ENCODE data around the gene BRCA2. TPM values are rescaled to one million over a fixed set of nuclear protein-coding genes. Genes with fewer than 3 reads are reported as not detected.

The BRCA2 gene
- total and polyA plus RNA-seq, 2 experiments from 2014 or later, result 3.3 to 5.2 TPM

- Histone ChIP-seq H3K27me3 (no peaks in the 10 kb centered on the region), H3K27ac (no peak overlapping the region), H3K4me1 (ENCODE audit: low read depth) (no peaks in the 10 kb centered on the region), H3K36me3 (no peaks in the 10 kb centered on the region), H3K9me3 (ENCODE audit: low read depth) (no peaks in the 10 kb centered on the region), H3K4me3 (no peak overlapping the region)
- no peak for TF ChIP-seq CTCF (IDR thresholded peaks at IDR 0.05; ENCODE audit: low read depth, low read length)
- DNase-seq (ENCODE audit: low read depth in 1 of 2, low spot score in 1 of 2), result no peak
Observed at GRCh38 chr13:32385410-32385809, 70.1 kb downstream of the BRCA2 start.

- no peak for DNase-seq (ENCODE audit: low read depth in 1 of 2, low spot score in 1 of 2)
Observed at GRCh38 chr13:32390048-32390447, 74.7 kb downstream of the BRCA2 start.

GRCh38 chr13:32390484-32390883 lies 75.2 kb downstream of the BRCA2 start:
- Histone ChIP-seq H3K4me3 (no peak overlapping the region), H3K27me3 (no peaks in the 10 kb centered on the region), H3K27ac (no peak overlapping the region), H3K36me3 (no peaks in the 10 kb centered on the region), H3K9me3 (ENCODE audit: low read depth) (no peaks in the 10 kb centered on the region), H3K4me1 (ENCODE audit: low read depth) (no peaks in the 10 kb centered on the region)
- TF ChIP-seq CTCF (IDR thresholded peaks at IDR 0.05; ENCODE audit: low read depth, low read length), result no peak
- DNase-seq (ENCODE audit: low read depth in 1 of 2, low spot score in 1 of 2), result no peak

More at GRCh38 chr13:32390048-32390447, 74.7 kb downstream of the BRCA2 start:
- Histone ChIP-seq H3K4me1 (ENCODE audit: low read depth) (no peaks in the 10 kb centered on the region), H3K9me3 (ENCODE audit: low read depth) (no peaks in the 10 kb centered on the region), H3K36me3 (no peaks in the 10 kb centered on the region), H3K27ac (no peak overlapping the region), H3K4me3 (no peak overlapping the region), H3K27me3 (no peaks in the 10 kb centered on the region)
- TF ChIP-seq CTCF (IDR thresholded peaks at IDR 0.05; ENCODE audit: low read depth, low read length), result no peak

GRCh38 chr13:32391101-32391619 lies 75.9 kb downstream of the BRCA2 start:
- no peaks in the 10 kb centered on the region for H3K4me1 ChIP-seq (ENCODE audit: low read depth)
- no peak for DNase-seq (ENCODE audit: low read depth in 1 of 2, low spot score in 1 of 2)
- H3K36me3 ChIP-seq, result no peaks in the 10 kb centered on the region
- no peak overlapping the region for H3K4me3 ChIP-seq
- no peaks in the 10 kb centered on the region for H3K27me3 ChIP-seq
- TF ChIP-seq CTCF (IDR thresholded peaks at IDR 0.05; ENCODE audit: low read depth, low read length), result no peak
- H3K9me3 ChIP-seq (ENCODE audit: low read depth), result no peaks in the 10 kb centered on the region
- H3K27ac ChIP-seq, result no peak overlapping the region

- Histone ChIP-seq H3K4me1 (ENCODE audit: low read depth) (no peaks in the 10 kb centered on the region), H3K36me3 (no peaks in the 10 kb centered on the region), H3K9me3 (ENCODE audit: low read depth) (no peaks in the 10 kb centered on the region), H3K27ac (no peak overlapping the region), H3K27me3 (no peaks in the 10 kb centered on the region), H3K4me3 (no peak overlapping the region)
- no peak for TF ChIP-seq CTCF (IDR thresholded peaks at IDR 0.05; ENCODE audit: low read depth, low read length)
- no peak for DNase-seq (ENCODE audit: low read depth in 1 of 2, low spot score in 1 of 2)
Observed at GRCh38 chr13:32403108-32403507, 87.8 kb downstream of the BRCA2 start.

- Histone ChIP-seq H3K9me3 (ENCODE audit: low read depth) (no peaks in the 10 kb centered on the region), H3K36me3 (no peaks in the 10 kb centered on the region)
- TF ChIP-seq CTCF (IDR thresholded peaks at IDR 0.05; ENCODE audit: low read depth, low read length), result no peak
Observed at GRCh38 chr13:32407854-32408253, 92.5 kb downstream of the BRCA2 start.

More at GRCh38 chr13:32407854-32408253, 92.5 kb downstream of the BRCA2 start:
- Histone ChIP-seq H3K27me3 (peaks cover 8% of the 10 kb centered on the region), H3K4me1 (ENCODE audit: low read depth) (no peaks in the 10 kb centered on the region), H3K4me3 (no peak overlapping the region), H3K27ac (no peak overlapping the region)
- DNase-seq (ENCODE audit: low read depth in 1 of 2, low spot score in 1 of 2), result no peak

All from cardiac muscle cell (in vitro differentiated cells and primary cell).